SK-N-SH (cell line): ENCODE measurements around the gene TUBA1B. TPM values are rescaled to one million over a fixed set of nuclear protein-coding genes. Genes with fewer than 3 reads are reported as not detected.

Source experiments
- CTCF ChIA-PET: fragments of 300-600, 350-600 bp; formaldehyde crosslinking; extraction: SDS; loops from one replicate; lab custom pipeline; 2021; lab: Yijun Ruan, JAX
- POLR2A ChIA-PET: fragments of 350-600 bp; sonication (Branson Sonifier 250); formaldehyde crosslinking; extraction: SDS; loops from one replicate; lab custom pipeline; 2020; ENCODE audit warnings: antibody characterized with exemption, inconsistent platforms; lab: Yijun Ruan, JAX
- DNase-seq: peaks from one replicate; pipeline ENCODE4 v3.0.0; 2012
- H2AFZ ChIP-seq: fragments of 200-600 bp; sonication (generic); 2 replicates; pipeline ENCODE4 v1.8.1; 2016; ENCODE audit warnings: antibody characterized with exemption, mild to moderate bottlenecking, low read depth
- H3F3A ChIP-seq: fragments of 200-600 bp; sonication (generic); replicated peaks from 2 replicates; pipeline ENCODE3; 2016; ENCODE audit warnings: antibody characterized with exemption, mild to moderate bottlenecking; ENCODE audit not compliant: insufficient read depth
- H3K27ac ChIP-seq, 2 experiments: fragments of 200-500 bp in 1 of 2; fragments of 200-600 bp in 1 of 2; sonication (Bioruptor generic) in 1 of 2; sonication (generic), shearing (Covaris generic) in 1 of 2; 2 replicates each; pipeline versions ENCODE4 v1.5.1 to v1.6.1; 2014 to 2016; ENCODE audit warnings: low read depth in 2 of 2, inconsistent platforms in 1 of 2, low read length in 1 of 2, mild to moderate bottlenecking in 1 of 2, mixed read lengths in 1 of 2
- H3K27me3 ChIP-seq: fragments of 200-600 bp; sonication (generic), shearing (Covaris generic); 2 replicates; pipeline ENCODE4 v1.6.1; 2016; ENCODE audit warnings: mixed run types; ENCODE audit not compliant: insufficient read depth
- H3K36me3 ChIP-seq, 2 experiments: fragments of 200-500 bp in 1 of 2; fragments of 200-600 bp in 1 of 2; sonication (Bioruptor generic) in 1 of 2; sonication (generic) in 1 of 2; replicated peaks in 1 of 2; 2 replicates each; pipeline versions ENCODE3 to v1.5.1; 2014 to 2016; ENCODE audit warnings: low read length in 1 of 2, mild to moderate bottlenecking in 1 of 2; ENCODE audit not compliant: insufficient read depth in 2 of 2, control insufficient read depth in 1 of 2
- H3K4me1 ChIP-seq, 2 experiments: fragments of 200-500 bp in 1 of 2; fragments of 200-600 bp in 1 of 2; sonication (Bioruptor generic) in 1 of 2; sonication (generic), shearing (Covaris generic) in 1 of 2; 2 replicates each; pipeline versions ENCODE4 v1.5.1 to v1.6.1; 2014 to 2016; ENCODE audit warnings: low read depth in 1 of 2, low read length in 1 of 2, mixed run types in 1 of 2; ENCODE audit not compliant: insufficient read depth in 2 of 2, control insufficient read depth in 1 of 2
- H3K4me2 ChIP-seq: fragments of 200-600 bp; sonication (generic), shearing (Covaris generic); 2 replicates; pipeline ENCODE4 v1.6.1; 2017; ENCODE audit warnings: mixed run types
- H3K4me3 ChIP-seq, 2 experiments: fragments of 200-500 bp in 1 of 2; fragments of 200-600 bp in 1 of 2; sonication (Bioruptor generic) in 1 of 2; sonication (generic), shearing (Covaris generic) in 1 of 2; 2 replicates each; pipeline versions ENCODE4 v1.5.1 to v1.8.1; 2014 to 2016; ENCODE audit warnings: low read depth in 2 of 2, inconsistent platforms in 1 of 2, low read length in 1 of 2, mild to moderate bottlenecking in 1 of 2, mixed read lengths in 1 of 2, moderate library complexity in 1 of 2
- H3K79me2 ChIP-seq: fragments of 200-600 bp; sonication (generic); 2 replicates; pipeline ENCODE4 v1.8.1; 2017; ENCODE audit warnings: mild to moderate bottlenecking; ENCODE audit not compliant: insufficient read depth
- H3K9ac ChIP-seq: fragments of 200-600 bp; sonication (generic); 2 replicates; pipeline ENCODE4 v1.6.1; 2017; ENCODE audit warnings: mixed run types
- H3K9me2 ChIP-seq: fragments of 200-600 bp; sonication (generic); 2 replicates; pipeline ENCODE4 v1.6.1; 2017; ENCODE audit warnings: mixed run types
- H3K9me3 ChIP-seq: fragments of 200-600 bp; sonication (generic); 2 replicates; pipeline ENCODE4 v1.6.1; 2017; ENCODE audit warnings: mixed run types, mild to moderate bottlenecking, moderate library complexity
- H4K20me1 ChIP-seq: fragments of 200-600 bp; sonication (generic); 2 replicates; pipeline ENCODE4 v1.6.1; 2017; ENCODE audit warnings: mild to moderate bottlenecking, mixed run types; ENCODE audit not compliant: insufficient read depth
- CHD2 ChIP-seq: fragments of 150-350 bp; IDR thresholded peaks from 2 replicates; pipeline ENCODE4 v1.6.1; 2018; ENCODE audit warnings: low read length; ENCODE audit not compliant: partially characterized antibody
- ELF1 ChIP-seq: IDR thresholded peaks from 2 replicates; pipeline ENCODE4 v1.4.0; 2012
- EZH2phosphoT487 ChIP-seq: fragments of 200-600 bp; sonication (generic); IDR thresholded peaks from 2 replicates; pipeline ENCODE4 v1.6.1; 2017; ENCODE audit warnings: low read depth, mixed run types, mild to moderate bottlenecking, antibody characterized with exemption, moderate library complexity, borderline replicate concordance
- JUND ChIP-seq: IDR thresholded peaks from 2 replicates; pipeline ENCODE4 v1.4.0; 2012
- NRF1 ChIP-seq: IDR thresholded peaks from 2 replicates; pipeline ENCODE4 v1.6.1; 2012; ENCODE audit warnings: low read depth, mild to moderate bottlenecking, low read length
- RFX5 ChIP-seq: IDR thresholded peaks from 2 replicates; pipeline ENCODE4 v1.6.1; 2012; ENCODE audit warnings: mild to moderate bottlenecking, improper control_type of control experiment, low read length
- RXRA ChIP-seq: IDR thresholded peaks from 2 replicates; pipeline ENCODE4 v1.4.0; 2012; ENCODE audit warnings: low read depth, mild to moderate bottlenecking, borderline replicate concordance
- TCF12 ChIP-seq: IDR thresholded peaks from 2 replicates; pipeline ENCODE4 v1.4.0; 2012
- TEAD4 ChIP-seq: IDR thresholded peaks from 2 replicates; pipeline ENCODE4 v1.4.0; 2012; ENCODE audit warnings: mild to moderate bottlenecking, borderline replicate concordance; ENCODE audit not compliant: insufficient read depth
- polyA plus RNA-seq, 3 experiments: library from polyadenylated mRNA; depleted of rRNA; stranded (reverse); fragments of >200 nt; gene quantifications; 2 replicates each; pipeline ENCODE4 v1.2.3, GENCODE V29; 2012
- TF ChIP-seq, protein P1 (sequence below): IDR thresholded peaks from 2 replicates; pipeline ENCODE4; 2012
- TF ChIP-seq, protein P2 (sequence below): IDR thresholded peaks from 2 replicates; pipeline ENCODE4 v1.4.0; 2012; ENCODE audit warnings: low read depth, borderline replicate concordance
- TF ChIP-seq, protein P3 (sequence below): fragments of 150-350 bp; IDR thresholded peaks from 2 replicates; pipeline ENCODE4 v1.6.1; 2017; ENCODE audit warnings: antibody characterized with exemption, low read length, low read depth, borderline replicate concordance
- TF ChIP-seq, protein P4 (sequence below): fragments of 200-600 bp; sonication (generic); IDR thresholded peaks from 2 replicates; pipeline ENCODE4 v1.6.1; 2017; ENCODE audit warnings: antibody characterized with exemption, mild to moderate bottlenecking, moderate library complexity
- TF ChIP-seq, protein P5 (sequence below): fragments of 150-350 bp; IDR thresholded peaks from 2 replicates; pipeline ENCODE4 v1.6.1; 2016; ENCODE audit warnings: mild to moderate bottlenecking, low read depth, low read length

The TUBA1B gene
- polyA plus RNA-seq, 1 of the 3 experiments (the other 2 are of a cell fraction), result 2,454 TPM

DNA sequence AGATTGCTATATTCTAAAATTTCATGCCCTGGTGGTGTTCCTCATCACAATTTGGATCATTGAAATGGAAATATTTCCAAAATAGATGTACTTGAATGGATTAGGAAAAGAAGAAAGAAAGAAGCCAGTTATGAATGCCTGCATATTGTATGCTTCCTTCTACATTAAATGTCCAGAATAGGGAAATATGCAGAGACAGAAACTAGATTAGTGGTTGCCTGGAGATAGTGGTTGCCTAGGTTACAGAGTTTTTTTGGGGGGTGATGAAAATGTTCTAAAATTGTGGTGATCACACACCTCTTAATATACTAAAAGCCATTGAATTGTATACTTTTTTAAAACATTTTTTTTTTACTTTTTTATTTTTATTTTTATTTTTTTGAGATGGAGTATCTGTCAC, 39.7 kb upstream of the TUBA1B start:
- ChIA-PET POLR2A (interaction anchor here (0.9 to 1.3 kb wide), 2 partner anchors 12 to 13 kb away, joined by 3 read pairs; no protein-coding TSS in a partner anchor), CTCF (interaction anchor here (0.8 to 1.2 kb wide), 3 partner anchors 9 to 13 kb away, joined by 3 read pairs; no protein-coding TSS in a partner anchor)
- Histone ChIP-seq H3K4me2 (no peak overlapping the region), H3K36me3 (no peaks in the 10 kb centered on the region), H3K4me1 (no peaks in the 10 kb centered on the region), H3K9me3 (no peaks in the 10 kb centered on the region), H2AFZ (no peak overlapping the region), H3K4me3 (no peak overlapping the region), H3K27me3 (no peaks in the 10 kb centered on the region), H3K9ac (no peak overlapping the region), H3K9me2 (no peaks in the 10 kb centered on the region), H4K20me1 (no peaks in the 10 kb centered on the region), H3K79me2 (no peaks in the 10 kb centered on the region), H3K27ac (no peak overlapping the region), H3F3A (peaks cover 4% of the 10 kb centered on the region)
- TF ChIP-seq ELF1 (no peak), NRF1 (no peak), RXRA (no peak), CHD2 (no peak), RFX5 (no peak), EZH2phosphoT487 (no peak), TEAD4 (no peak), JUND (no peak), TCF12 (no peak)
- TF ChIP-seq, protein P1, sequence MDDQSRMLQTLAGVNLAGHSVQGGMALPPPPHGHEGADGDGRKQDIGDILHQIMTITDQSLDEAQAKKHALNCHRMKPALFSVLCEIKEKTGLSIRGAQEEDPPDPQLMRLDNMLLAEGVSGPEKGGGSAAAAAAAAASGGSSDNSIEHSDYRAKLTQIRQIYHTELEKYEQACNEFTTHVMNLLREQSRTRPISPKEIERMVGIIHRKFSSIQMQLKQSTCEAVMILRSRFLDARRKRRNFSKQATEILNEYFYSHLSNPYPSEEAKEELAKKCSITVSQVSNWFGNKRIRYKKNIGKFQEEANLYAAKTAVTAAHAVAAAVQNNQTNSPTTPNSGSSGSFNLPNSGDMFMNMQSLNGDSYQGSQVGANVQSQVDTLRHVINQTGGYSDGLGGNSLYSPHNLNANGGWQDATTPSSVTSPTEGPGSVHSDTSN, result no peak
- TF ChIP-seq, protein P2, sequence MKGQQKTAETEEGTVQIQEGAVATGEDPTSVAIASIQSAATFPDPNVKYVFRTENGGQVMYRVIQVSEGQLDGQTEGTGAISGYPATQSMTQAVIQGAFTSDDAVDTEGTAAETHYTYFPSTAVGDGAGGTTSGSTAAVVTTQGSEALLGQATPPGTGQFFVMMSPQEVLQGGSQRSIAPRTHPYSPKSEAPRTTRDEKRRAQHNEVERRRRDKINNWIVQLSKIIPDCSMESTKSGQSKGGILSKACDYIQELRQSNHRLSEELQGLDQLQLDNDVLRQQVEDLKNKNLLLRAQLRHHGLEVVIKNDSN, result no peak
- TF ChIP-seq, protein P3, sequence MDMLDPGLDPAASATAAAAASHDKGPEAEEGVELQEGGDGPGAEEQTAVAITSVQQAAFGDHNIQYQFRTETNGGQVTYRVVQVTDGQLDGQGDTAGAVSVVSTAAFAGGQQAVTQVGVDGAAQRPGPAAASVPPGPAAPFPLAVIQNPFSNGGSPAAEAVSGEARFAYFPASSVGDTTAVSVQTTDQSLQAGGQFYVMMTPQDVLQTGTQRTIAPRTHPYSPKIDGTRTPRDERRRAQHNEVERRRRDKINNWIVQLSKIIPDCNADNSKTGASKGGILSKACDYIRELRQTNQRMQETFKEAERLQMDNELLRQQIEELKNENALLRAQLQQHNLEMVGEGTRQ, result no peak
- TF ChIP-seq, protein P4, sequence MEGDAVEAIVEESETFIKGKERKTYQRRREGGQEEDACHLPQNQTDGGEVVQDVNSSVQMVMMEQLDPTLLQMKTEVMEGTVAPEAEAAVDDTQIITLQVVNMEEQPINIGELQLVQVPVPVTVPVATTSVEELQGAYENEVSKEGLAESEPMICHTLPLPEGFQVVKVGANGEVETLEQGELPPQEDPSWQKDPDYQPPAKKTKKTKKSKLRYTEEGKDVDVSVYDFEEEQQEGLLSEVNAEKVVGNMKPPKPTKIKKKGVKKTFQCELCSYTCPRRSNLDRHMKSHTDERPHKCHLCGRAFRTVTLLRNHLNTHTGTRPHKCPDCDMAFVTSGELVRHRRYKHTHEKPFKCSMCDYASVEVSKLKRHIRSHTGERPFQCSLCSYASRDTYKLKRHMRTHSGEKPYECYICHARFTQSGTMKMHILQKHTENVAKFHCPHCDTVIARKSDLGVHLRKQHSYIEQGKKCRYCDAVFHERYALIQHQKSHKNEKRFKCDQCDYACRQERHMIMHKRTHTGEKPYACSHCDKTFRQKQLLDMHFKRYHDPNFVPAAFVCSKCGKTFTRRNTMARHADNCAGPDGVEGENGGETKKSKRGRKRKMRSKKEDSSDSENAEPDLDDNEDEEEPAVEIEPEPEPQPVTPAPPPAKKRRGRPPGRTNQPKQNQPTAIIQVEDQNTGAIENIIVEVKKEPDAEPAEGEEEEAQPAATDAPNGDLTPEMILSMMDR, result no peak
- TF ChIP-seq, protein P5, sequence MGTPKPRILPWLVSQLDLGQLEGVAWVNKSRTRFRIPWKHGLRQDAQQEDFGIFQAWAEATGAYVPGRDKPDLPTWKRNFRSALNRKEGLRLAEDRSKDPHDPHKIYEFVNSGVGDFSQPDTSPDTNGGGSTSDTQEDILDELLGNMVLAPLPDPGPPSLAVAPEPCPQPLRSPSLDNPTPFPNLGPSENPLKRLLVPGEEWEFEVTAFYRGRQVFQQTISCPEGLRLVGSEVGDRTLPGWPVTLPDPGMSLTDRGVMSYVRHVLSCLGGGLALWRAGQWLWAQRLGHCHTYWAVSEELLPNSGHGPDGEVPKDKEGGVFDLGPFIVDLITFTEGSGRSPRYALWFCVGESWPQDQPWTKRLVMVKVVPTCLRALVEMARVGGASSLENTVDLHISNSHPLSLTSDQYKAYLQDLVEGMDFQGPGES, result no peak
- no peak for DNase-seq
